GM12878 (cell line): ENCODE results near the gene LPIN1. TPM values are rescaled to one million over a fixed set of nuclear protein-coding genes. Genes with fewer than 3 reads are reported as not detected.

Experiments
- ATAC-seq: fragments of 200-7000 bp; cut with Tn5 transposase; 3 replicates; pipeline ENCODE4 v1.9.1; 2020; ENCODE audit warnings: mild to moderate bottlenecking, moderate library complexity
- BruUV-seq: library from RNA; stranded (reverse); fragments of 400-500 nt; replicated peaks from 2 replicates; lab custom pipeline; 2021; lab: Mats Ljungman, UMichigan
- CTCF ChIA-PET: fragments of 300-600 bp; sonication (Branson Sonifier 250); formaldehyde crosslinking; extraction: SDS; loops from one replicate; lab custom pipeline; 2021; ENCODE audit warnings: inconsistent platforms; lab: Yijun Ruan, JAX
- POLR2A ChIA-PET: fragments of 350-600 bp; formaldehyde crosslinking; extraction: SDS; loops from one replicate; lab custom pipeline; 2021; ENCODE audit warnings: inconsistent platforms; lab: Charles Lee
- RAD21 ChIA-PET: fragments of 300-600 bp; sonication (Branson Sonifier 250); formaldehyde crosslinking; loops from one replicate; lab custom pipeline; 2023; ENCODE audit warnings: antibody characterized with exemption; ENCODE audit not compliant: unreplicated experiment; lab: Charles Lee
- SMC1A ChIA-PET: fragments of 300-600 bp; sonication (Branson Sonifier 250); formaldehyde crosslinking; loops from one replicate; lab custom pipeline; 2023; ENCODE audit not compliant: unreplicated experiment, uncharacterized antibody; lab: Charles Lee
- DNase-seq: peaks from one replicate; pipeline ENCODE4 v3.0.0-alpha.2; 2011; ENCODE audit warnings: low read depth, low spot score
- FAIRE-seq: peaks from 3 replicates; lab custom pipeline; 2011; peaks lifted over from hg19 to GRCh38; lab: Jason Lieb, UNC
- H2AFZ ChIP-seq: 2 replicates; pipeline ENCODE4 v1.6.0; 2011; ENCODE audit warnings: low read depth, low read length, control low read depth; ENCODE audit not compliant: control insufficient read depth
- H3K27ac ChIP-seq: 2 replicates; pipeline ENCODE4 v1.5.1; 2011; ENCODE audit warnings: control low read depth; ENCODE audit not compliant: control insufficient read depth, insufficient read depth
- H3K27me3 ChIP-seq, 2 experiments: replicated peaks in 1 of 2; 2 replicates each; pipeline versions ENCODE4 v1.6.0 to v1.6.1; 2011; ENCODE audit warnings: low read length in 1 of 2; ENCODE audit not compliant: control insufficient read depth in 2 of 2, insufficient read depth in 2 of 2
- H3K36me3 ChIP-seq, 2 experiments: 2 replicates each; pipeline ENCODE4 v1.5.1; 2011; ENCODE audit warnings: low read length in 1 of 2; ENCODE audit not compliant: control insufficient read depth in 2 of 2, insufficient read depth in 2 of 2
- H3K4me1 ChIP-seq: 2 replicates; pipeline ENCODE4 v1.6.1; 2011; ENCODE audit warnings: mild to moderate bottlenecking, low read length, moderate library complexity, mixed read lengths; ENCODE audit not compliant: control insufficient read depth, insufficient read depth
- H3K4me2 ChIP-seq: 2 replicates; pipeline ENCODE4 v1.6.0; 2011; ENCODE audit warnings: control low read depth; ENCODE audit not compliant: control insufficient read depth, insufficient read depth
- H3K4me3 ChIP-seq: fragments of 200-600 bp; sonication (generic); 2 replicates; pipeline ENCODE4 v1.5.1; 2016
- H3K79me2 ChIP-seq: 2 replicates; pipeline ENCODE4 v1.6.0; 2011; ENCODE audit warnings: low read length; ENCODE audit not compliant: control insufficient read depth, insufficient read depth
- H3K9ac ChIP-seq: 2 replicates; pipeline ENCODE4 v1.8.0; 2011; ENCODE audit warnings: low read length, control low read depth, mixed read lengths; ENCODE audit not compliant: control insufficient read depth, insufficient read depth
- H3K9me3 ChIP-seq: replicated peaks from 3 replicates; pipeline ENCODE4 v1.5.1; 2011; ENCODE audit warnings: mild to moderate bottlenecking, low read length; ENCODE audit not compliant: control insufficient read depth, insufficient read depth
- H4K20me1 ChIP-seq: 2 replicates; pipeline ENCODE4 v1.6.0; 2011; ENCODE audit not compliant: control insufficient read depth, insufficient read depth
- BHLHE40 ChIP-seq, 2 experiments: fragments of 450-650 bp in 1 of 2; IDR thresholded peaks; 2 replicates each; pipeline ENCODE4 v1.6.1; 2011 to 2017; ENCODE audit warnings: low read depth in 2 of 2, borderline replicate concordance in 1 of 2, improper control_type of control experiment in 1 of 2, low read length in 1 of 2, mild to moderate bottlenecking in 1 of 2
- BRCA1 ChIP-seq: IDR thresholded peaks from 2 replicates; pipeline ENCODE4 v1.6.1; 2011; ENCODE audit warnings: low read depth, low read length, improper control_type of control experiment
- CBX3 ChIP-seq: fragments of 200-600 bp; sonication (generic); IDR thresholded peaks from 2 replicates; pipeline ENCODE4 v1.6.1; 2016; ENCODE audit warnings: low read depth, borderline replicate concordance
- CHD1 ChIP-seq: IDR thresholded peaks from 2 replicates; pipeline ENCODE4 v1.6.1; 2012; ENCODE audit warnings: low read depth, low read length, improper control_type of control experiment
- HDAC2 ChIP-seq: fragments of 200-600 bp; sonication (generic); IDR thresholded peaks from 2 replicates; pipeline ENCODE4 v1.6.1; 2017
- KAT2A ChIP-seq: conservative IDR thresholded peaks from 2 replicates; pipeline ENCODE4 v1.6.1; 2011; ENCODE audit warnings: low read depth, low read length; ENCODE audit not compliant: control insufficient read depth
- MEF2B ChIP-seq: fragments of 450-650 bp; IDR thresholded peaks from 2 replicates; pipeline ENCODE4 v1.6.1; 2018; ENCODE audit warnings: mild to moderate bottlenecking, moderate library complexity; ENCODE audit not compliant: partially characterized antibody, poor library complexity, severe bottlenecking
- MXI1 ChIP-seq: fragments of 150-350 bp; IDR thresholded peaks from 2 replicates; pipeline ENCODE4 v1.6.1; 2011; ENCODE audit warnings: low read depth, mild to moderate bottlenecking, inconsistent platforms, low read length, improper control_type of control experiment
- POU2F2 ChIP-seq: IDR thresholded peaks from 3 replicates; pipeline ENCODE4 v1.6.1; 2011; ENCODE audit warnings: low read depth, mild to moderate bottlenecking, low read length, borderline replicate concordance
- SIN3A ChIP-seq: IDR thresholded peaks from 2 replicates; pipeline ENCODE4 v1.6.1; 2012; ENCODE audit warnings: low read depth, low read length, improper control_type of control experiment
- SKIL ChIP-seq: fragments of 450-650 bp; IDR thresholded peaks from 2 replicates; pipeline ENCODE4 v1.6.1; 2017; ENCODE audit warnings: mild to moderate bottlenecking, low read depth, inconsistent platforms; ENCODE audit not compliant: poor library complexity, severe bottlenecking
- TAF1 ChIP-seq: IDR thresholded peaks from 2 replicates; pipeline ENCODE4 v1.6.1; 2011; ENCODE audit warnings: mild to moderate bottlenecking, low read depth, low read length, borderline replicate concordance
- USF1 ChIP-seq: IDR thresholded peaks from 2 replicates; pipeline ENCODE4 v1.6.1; 2011; ENCODE audit warnings: borderline replicate concordance, low read depth, mild to moderate bottlenecking, moderate library complexity, mixed read lengths, low read length; ENCODE audit not compliant: insufficient read depth; ENCODE audit errors: extremely low read length
- ZBTB11 ChIP-seq: fragments of 450-650 bp; formaldehyde crosslinking; IDR thresholded peaks from 2 replicates; pipeline ENCODE4 v1.5.0; 2022; ENCODE audit warnings: mild to moderate bottlenecking, missing genetic modification characterization
- ZNF207 ChIP-seq: fragments of 450-650 bp; IDR thresholded peaks from 2 replicates; pipeline ENCODE4 v1.6.1; 2014; ENCODE audit warnings: antibody characterized with exemption, mild to moderate bottlenecking, borderline replicate concordance
- ZSCAN29 ChIP-seq: fragments of 450-650 bp; IDR thresholded peaks from 2 replicates; pipeline ENCODE4 v1.6.1; 2017; ENCODE audit warnings: mild to moderate bottlenecking, moderate library complexity
- WGBS: methylation state at CpG from one replicate; pipeline ENCODE4 v1.1.6; 2016; ENCODE audit warnings: low lambda C conversion rate; ENCODE audit not compliant: insufficient replicate concordance, insufficient coverage; ENCODE audit errors: missing lambda C conversion rate; 5-methylcytosine and 5-hydroxymethylcytosine counted together
- in situ Hi-C: fragments of 300-500 bp; cut with MboI; formaldehyde crosslinking; loops from 9 replicates; pipeline ENCODE4 v1.14.3; 2018; ENCODE audit warnings: mixed read lengths
- intact Hi-C: fragments of 100-400 bp; cut with micrococcal nuclease; formaldehyde crosslinking; loops from one replicate; pipeline ENCODE4 v1.14.2; 2022; ENCODE audit not compliant: unreplicated experiment
- polyA plus RNA-seq, 11 experiments: library from polyadenylated mRNA; depleted of rRNA in 4 of 11; unstranded in 6 of 11; stranded (reverse) in 5 of 11; fragments of >200 nt; fragmentation: Nextera tagmentation in 4 of 11; fragmentation: Illumina TruSeq in 1 of 11; extraction: Ambion mirVana in 4 of 11; extraction: Trizol in 1 of 11; gene quantifications; 1 replicate in 1 of 11; 2 replicates in 10 of 11; pipeline versions ENCODE4 v1.2.1 to v1.2.3, GENCODE V29; 2011 to 2016; ENCODE audit warnings: inconsistent platforms in 2 of 11, missing spikeins in 2 of 11, low read depth in 1 of 11
- total RNA-seq, 4 experiments: library from RNA; depleted of rRNA in 3 of 4; stranded (reverse); fragments of >200 nt in 3 of 4; fragmentation: Illumina TruSeq in 1 of 4; extraction: Trizol in 1 of 4; gene quantifications; 2 replicates each; pipeline versions ENCODE4 v1.2.1 to v1.2.3, GENCODE V29; 2013 to 2021

The LPIN1 gene
- total and polyA plus RNA-seq, 10 of the 15 experiments (the other 5 are each of a cell fraction or from before 2014, with no cell fraction given): 18.8 to 82.5 (median 50.3) TPM

GRCh38 chr2:11753452-11753885, 7.0 kb downstream of the LPIN1 start:
- SMC1A ChIA-PET: interaction anchor here (0.9 to 16.4 kb wide), 12 partner anchors 11 to 256 kb away, joined by 3 to 222 read pairs (median 4); partner anchors contain the start of gene LPIN1
- Histone ChIP-seq H3K4me3 (peak overlapping the region; percentile 66), H3K27ac (peak overlapping the region; percentile 97), H3K9ac (peak overlapping the region; percentile 83; the same call in 1 of the 2 replicates), H3K9me3 (no peaks in the 10 kb centered on the region), H3K4me1 (peaks cover 65% of the 10 kb centered on the region), H2AFZ (peak overlapping the region; percentile 23; the same call in 1 of the 2 replicates), H3K4me2 (peak overlapping the region; percentile 98), H3K36me3 (peaks cover 0 to under 1% of the 10 kb centered on the region in 2 experiments; a peak in 1 of 4 replicates), H4K20me1 (no peaks in the 10 kb centered on the region), H3K79me2 (peaks cover 49% of the 10 kb centered on the region), H3K27me3 (no peaks in the 10 kb centered on the region)
- BruUV-seq: no TSS peak
- RAD21 ChIA-PET: interaction anchor here (0.9 to 4.6 kb wide), 12 partner anchors 9 to 252 kb away, joined by 3 to 51 read pairs (median 4); no protein-coding TSS in a partner anchor
- in situ Hi-C loops: no loop called here
- ATAC-seq (peak; percentile 69), FAIRE-seq (peak; percentile 95), DNase-seq (peak; percentile 93)
- CTCF ChIA-PET: interaction anchor here (0.7 to 28.9 kb wide), 8 partner anchors 8 to 114 kb away, joined by 3 to 684 read pairs (median 6); partner anchors contain the start of gene LPIN1
- WGBS: under 1% methylated on average over 5 of the region's 5 CpGs
- POLR2A ChIA-PET: interaction anchor here (0.7 to 7.0 kb wide), 8 partner anchors 8 to 253 kb away, joined by 3 to 84 read pairs (median 6); partner anchors contain the start of gene LPIN1
- intact Hi-C loops: loop anchor here (5.0 kb wide), 1 partner anchor 114 kb away; no protein-coding TSS in a partner anchor
- TF ChIP-seq BHLHE40 (IDR thresholded peaks at IDR 0.05; ENCODE audit: borderline replicate concordance in 1 of 2, low read depth in 2 of 2, low read length in 1 of 2) (peak; percentile 85 to 87), USF1 (no peak), SIN3A (no peak; the same call in 1 of the 2 replicates), POU2F2 (peak; percentile 70; the same call in 1 of the 3 replicates), CBX3 (no peak), ZBTB11 (CRISPR knock-in tag) (no peak), HDAC2 (no peak; the same call in 1 of the 2 replicates), ZSCAN29 (no peak), KAT2A (no peak), TAF1 (no peak), BRCA1 (no peak), SKIL (peak; percentile 99), CHD1 (no peak), ZNF207 (no peak), MEF2B (peak; percentile 97), MXI1 (peak; percentile 62)
